Endothelial cell of umbilical vein (primary cell): ENCODE results near the gene DDRGK1. TPM values are rescaled to one million over a fixed set of nuclear protein-coding genes. Genes with fewer than 3 reads are reported as not detected.

Source experiments
- BruUV-seq: library from RNA; stranded (reverse); fragments of 400-500 nt; replicated peaks from 2 replicates; lab custom pipeline; 2021; lab: Mats Ljungman, UMichigan
- CTCF ChIA-PET: fragments of 300-600, 350-600 bp; sonication (Branson Sonifier 250); formaldehyde crosslinking; loops from one replicate; lab custom pipeline; 2021; ENCODE audit warnings: antibody characterized with exemption, inconsistent platforms; lab: Charles Lee
- POLR2A ChIA-PET: fragments of 300-600, 350-600 bp; sonication (Branson Sonifier 250); formaldehyde crosslinking; loops from one replicate; lab custom pipeline; 2021; ENCODE audit warnings: antibody characterized with exemption, inconsistent platforms; lab: Charles Lee
- DNase-seq: peaks from one replicate; pipeline ENCODE4 v3.0.0-alpha.2; 2011; ENCODE audit warnings: low read depth, low spot score
- FAIRE-seq: peaks from 2 replicates; lab custom pipeline; 2011; peaks lifted over from hg19 to GRCh38; lab: Jason Lieb, UNC
- H2AFZ ChIP-seq: 2 replicates; pipeline ENCODE4 v1.6.0; 2012; ENCODE audit warnings: low read depth, low read length, control low read depth, inconsistent platforms
- H3K27ac ChIP-seq: 2 replicates; pipeline ENCODE4 v1.5.1; 2011; ENCODE audit warnings: low read depth, mild to moderate bottlenecking, control low read depth, low read length, moderate library complexity; ENCODE audit not compliant: insufficient read depth
- H3K27me3 ChIP-seq, 2 experiments: 2 replicates each; pipeline versions ENCODE4 v1.6.0 to v1.6.1; 2011; ENCODE audit warnings: low read length in 2 of 2, mixed read lengths in 1 of 2; ENCODE audit not compliant: control insufficient read depth in 2 of 2, insufficient read depth in 2 of 2
- H3K36me3 ChIP-seq, 2 experiments: 2 replicates in 1 of 2; 3 replicates in 1 of 2; pipeline ENCODE4 v1.5.1; 2011; ENCODE audit warnings: low read length in 2 of 2, mild to moderate bottlenecking in 1 of 2, moderate library complexity in 1 of 2; ENCODE audit not compliant: control insufficient read depth in 2 of 2, insufficient read depth in 2 of 2; ENCODE audit errors: extremely low read depth in 1 of 2
- H3K4me1 ChIP-seq: 3 replicates; pipeline ENCODE4 v1.5.1; 2011; ENCODE audit warnings: mild to moderate bottlenecking, low read length; ENCODE audit not compliant: control insufficient read depth, insufficient read depth; ENCODE audit errors: extremely low read depth
- H3K4me2 ChIP-seq: 2 replicates; pipeline ENCODE4 v1.6.1; 2011; ENCODE audit warnings: low read length, control low read depth, mixed read lengths; ENCODE audit not compliant: insufficient read depth
- H3K4me3 ChIP-seq, 3 experiments: fragments of 200-600 bp in 1 of 3; sonication (generic), shearing (Covaris generic) in 1 of 3; replicated peaks in 1 of 3; 2 replicates each; pipeline ENCODE4 v1.5.1; 2011 to 2016; ENCODE audit warnings: control low read depth in 3 of 3, low read length in 3 of 3, mild to moderate bottlenecking in 2 of 3, inconsistent platforms in 1 of 3, low read depth in 1 of 3, moderate library complexity in 1 of 3; ENCODE audit not compliant: insufficient read depth in 1 of 3
- H3K79me2 ChIP-seq: 2 replicates; pipeline ENCODE4 v1.6.0; 2012; ENCODE audit warnings: low read length, inconsistent platforms; ENCODE audit not compliant: control insufficient read depth, insufficient read depth
- H3K9ac ChIP-seq: replicated peaks from 2 replicates; pipeline ENCODE3; 2011; ENCODE audit warnings: low read length, control low read depth; ENCODE audit not compliant: insufficient read depth; ENCODE audit errors: extremely low read depth
- H3K9me1 ChIP-seq: replicated peaks from 3 replicates; pipeline ENCODE4 v1.6.0; 2011; ENCODE audit warnings: mild to moderate bottlenecking, low read length; ENCODE audit not compliant: control insufficient read depth, insufficient read depth; ENCODE audit errors: extremely low read depth
- H3K9me3 ChIP-seq: replicated peaks from 2 replicates; pipeline ENCODE4 v1.5.1; 2012; ENCODE audit warnings: low read length, inconsistent platforms; ENCODE audit not compliant: control insufficient read depth, insufficient read depth
- H4K20me1 ChIP-seq: replicated peaks from 2 replicates; pipeline ENCODE3; 2011; ENCODE audit warnings: mild to moderate bottlenecking, low read length; ENCODE audit not compliant: control insufficient read depth, insufficient read depth; ENCODE audit errors: extremely low read depth
- CTCF ChIP-seq, 2 donors: IDR thresholded peaks; 1 replicate in 1 of 2; 2 replicates in 1 of 2; pipeline ENCODE4 v1.5.1; 2011; ENCODE audit warnings: low read length in 2 of 2, mild to moderate bottlenecking in 2 of 2, moderate library complexity in 2 of 2, control low read depth in 1 of 2, inconsistent platforms in 1 of 2, low read depth in 1 of 2; ENCODE audit not compliant: insufficient read depth in 1 of 2; ENCODE audit errors: extremely low read depth in 1 of 2
- EZH2 ChIP-seq: IDR thresholded peaks from 2 replicates; pipeline ENCODE4 v1.6.1; 2012; ENCODE audit warnings: borderline replicate concordance, low read depth, mild to moderate bottlenecking, moderate library complexity, low read length, inconsistent platforms; ENCODE audit not compliant: severe bottlenecking
- FOS ChIP-seq: IDR thresholded peaks from 2 replicates; pipeline ENCODE4 v1.6.1; 2011; ENCODE audit warnings: mild to moderate bottlenecking, low read length, moderate library complexity, borderline replicate concordance; ENCODE audit not compliant: insufficient read depth
- GATA2 ChIP-seq: IDR thresholded peaks from 2 replicates; pipeline ENCODE4 v1.7.0; 2011; ENCODE audit warnings: low read depth, mild to moderate bottlenecking, moderate library complexity, mixed read lengths, low read length; ENCODE audit not compliant: insufficient read length, insufficient read depth
- JUN ChIP-seq: IDR thresholded peaks from 2 replicates; pipeline ENCODE4 v1.6.1; 2011; ENCODE audit warnings: borderline replicate concordance, low read depth; ENCODE audit not compliant: insufficient read length, insufficient read depth
- MAX ChIP-seq: IDR thresholded peaks from 2 replicates; pipeline ENCODE4 v1.6.1; 2011; ENCODE audit not compliant: insufficient read depth, insufficient read length
- MYC ChIP-seq: IDR thresholded peaks from one replicate; pipeline ENCODE4 v1.6.1; 2011; ENCODE audit warnings: mild to moderate bottlenecking, low read depth, low read length
- POLR2A ChIP-seq: IDR thresholded peaks from 2 replicates; pipeline ENCODE4 v1.6.1; 2012; ENCODE audit warnings: low read depth, mild to moderate bottlenecking, control low read depth, low read length
- POLR2AphosphoS5 ChIP-seq: IDR thresholded peaks from 2 replicates; pipeline ENCODE4 v1.6.1; 2012; ENCODE audit warnings: low read depth, mild to moderate bottlenecking, control low read depth, low read length, moderate library complexity; ENCODE audit not compliant: insufficient read depth
- dilution Hi-C: fragments of 300-500 bp; cut with MboI; formaldehyde crosslinking; loops from one replicate; pipeline ENCODE4 v1.15.0; 2019; ENCODE audit warnings: low sequenced_read_pairs; ENCODE audit not compliant: extremely low pct_ligation_motif_present
- intact Hi-C: fragments of 100-400 bp; cut with micrococcal nuclease; formaldehyde crosslinking; loops from one replicate; pipeline ENCODE4 v1.10.0; 2022
- polyA plus RNA-seq, 4 experiments: library from polyadenylated mRNA; depleted of rRNA in 3 of 4; stranded (reverse) in 3 of 4; unstranded in 1 of 4; fragments of >200 nt; gene quantifications; 2 replicates each; pipeline versions ENCODE4 v1.2.1 to v1.2.3, GENCODE V29; 2011 to 2012; ENCODE audit warnings: missing spikeins in 1 of 4
- total RNA-seq: library from RNA; stranded (reverse); gene quantifications from 2 replicates; pipeline ENCODE4 v1.2.3, GENCODE V29; 2021

DDRGK1 gene
- total and polyA plus RNA-seq, 2 donors (not counting 3 experiments of a cell fraction or from before 2014, with no cell fraction given) = 48.5 to 54.0 TPM

DNA sequence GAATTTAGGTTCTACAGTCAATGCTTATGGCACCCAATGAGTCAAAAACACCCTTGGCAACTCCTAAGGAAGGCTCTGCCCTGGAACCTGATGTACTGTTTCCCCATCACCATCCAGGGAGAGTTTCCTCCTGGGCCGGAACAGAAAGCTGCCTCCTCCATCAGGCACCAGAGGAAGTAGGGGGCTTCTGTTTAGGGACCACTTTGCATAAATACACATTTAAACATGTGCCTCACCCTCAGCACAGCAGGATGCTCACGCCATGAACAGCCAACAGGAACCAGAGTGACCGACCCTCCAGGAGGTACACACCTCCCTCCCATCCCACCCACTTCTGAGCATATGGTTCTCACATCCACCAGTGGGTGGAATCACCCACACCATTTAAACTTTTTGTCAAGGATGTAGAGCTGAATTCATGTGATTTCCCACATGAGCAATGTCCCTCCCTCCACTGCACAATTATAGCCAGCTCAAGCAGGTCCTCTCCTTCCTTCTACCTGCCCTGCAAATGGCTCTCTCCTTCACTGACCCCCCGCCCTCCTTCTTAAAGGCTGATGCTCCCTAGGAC, 14.8 kb downstream of the DDRGK1 start:
- Histone ChIP-seq H3K27ac (no peak overlapping the region), H3K27me3 (no peaks in the 10 kb centered on the region), H4K20me1 (no peaks in the 10 kb centered on the region), H3K79me2 (no peaks in the 10 kb centered on the region), H3K9ac (no peak overlapping the region), H3K4me1 (no peaks in the 10 kb centered on the region), H3K9me3 (no peaks in the 10 kb centered on the region), H3K36me3 (peaks cover 15 to 44% of the 10 kb centered on the region in 2 experiments), H3K9me1 (no peaks in the 10 kb centered on the region), H2AFZ (no peak overlapping the region), H3K4me2 (no peak overlapping the region), H3K4me3 (no peak overlapping the region)
- DNase-seq (no peak), FAIRE-seq (no peak)
- no TSS peak for BruUV-seq
- ChIA-PET POLR2A (no interaction called here), CTCF (no interaction called here)
- intact Hi-C loops = no loop called here
- TF ChIP-seq FOS = no peak
- dilution Hi-C loops = no loop called here

- H3K4me1 ChIP-seq = no peaks in the 10 kb centered on the region
- no peaks in the 10 kb centered on the region for H3K27me3 ChIP-seq
- FAIRE-seq (no peak), DNase-seq (no peak)
- H3K9me1 ChIP-seq = no peaks in the 10 kb centered on the region
- H3K27ac ChIP-seq = no peak overlapping the region
- dilution Hi-C loops = no loop called here
- intact Hi-C loops = no loop called here
- H3K4me2 ChIP-seq = no peak overlapping the region
- ChIA-PET POLR2A (no interaction called here), CTCF (no interaction called here)
- peaks cover 12 to 38% of the 10 kb centered on the region in 2 experiments for H3K36me3 ChIP-seq
- TF ChIP-seq CTCF (IDR thresholded peaks at IDR 0.05; ENCODE audit: extremely low read depth in 1 of 2, insufficient read depth in 1 of 2, low read depth in 1 of 2, low read length in 2 of 2) (no peak), POLR2A (no peak), FOS (no peak), POLR2AphosphoS5 (no peak), JUN (no peak), GATA2 (no peak), MYC (no peak), EZH2 (no peak), MAX (no peak)
- no peak overlapping the region for H2AFZ ChIP-seq
- no peak overlapping the region for H3K4me3 ChIP-seq
- no peaks in the 10 kb centered on the region for H3K79me2 ChIP-seq
- no TSS peak for BruUV-seq
- no peak overlapping the region for H3K9ac ChIP-seq
- H4K20me1 ChIP-seq = no peaks in the 10 kb centered on the region
- H3K9me3 ChIP-seq = no peaks in the 10 kb centered on the region
Measured at GRCh38 chr20:3188823-3189413, 15.6 kb downstream of the DDRGK1 start.
